HG02759 (cell line): Measurements from ENCODE around the gene MOSPD3.
A peak's percentile ranks its signal among the peaks of the same experiment; 100 is the strongest.

Source experiments
- ATAC-seq: cut with Tn5 transposase; IDR thresholded peaks from one replicate; pipeline ENCODE4 v1.9.1; 2021; ENCODE audit warnings: mild to moderate bottlenecking, moderate library complexity; ENCODE audit not compliant: unreplicated experiment

The MOSPD3 gene

GRCh38 chr7:100575206-100575631, 37.1 kb upstream of the MOSPD3 start:
- no peak for ATAC-seq

GRCh38 chr7:100575746-100576383, 36.5 kb upstream of the MOSPD3 start:
- no peak for ATAC-seq

GRCh38 chr7:100576384-100576993, 35.9 kb upstream of the MOSPD3 start:
- no peak for ATAC-seq

- no peak for ATAC-seq
Observed at GRCh38 chr7:100577103-100577502, 35.2 kb upstream of the MOSPD3 start.

GRCh38 chr7:100577507-100577906, 34.8 kb upstream of the MOSPD3 start:
- no peak for ATAC-seq

GRCh38 chr7:100578246-100579183, 33.8 kb upstream of the MOSPD3 start:
- no peak for ATAC-seq

- no peak for ATAC-seq
Observed at GRCh38 chr7:100580466-100581283, 31.7 kb upstream of the MOSPD3 start.

- no peak for ATAC-seq
Observed at GRCh38 chr7:100582041-100582579, 30.2 kb upstream of the MOSPD3 start.

GRCh38 chr7:100582650-100583049, 29.7 kb upstream of the MOSPD3 start:
- no peak for ATAC-seq

- no peak for ATAC-seq
Observed at GRCh38 chr7:100583132-100584053, 28.9 kb upstream of the MOSPD3 start.

GRCh38 chr7:100584054-100584682, 28.2 kb upstream of the MOSPD3 start:
- no peak for ATAC-seq

- no peak for ATAC-seq
Observed at GRCh38 chr7:100584683-100585510, 27.4 kb upstream of the MOSPD3 start.

GRCh38 chr7:100585511-100586265, 26.7 kb upstream of the MOSPD3 start, which contains the start of gene LRCH4:
Gene LRCH4 (minus strand): TSS chr7:100586129. CDS start chr7:100586100, 29 bp downstream.
- ATAC-seq, result peak; percentile 25

- ATAC-seq, result peak; percentile 86
Observed at GRCh38 chr7:100586266-100587025, 25.9 kb upstream of the MOSPD3 start, which contains the start of gene FBXO24. Gene FBXO24 (plus strand): TSS chr7:100586328. CDS start chr7:100586626, 298 bp downstream.

GRCh38 chr7:100588438-100588837, 23.9 kb upstream of the MOSPD3 start:
- ATAC-seq, result no peak

GRCh38 chr7:100589341-100589947, 22.9 kb upstream of the MOSPD3 start:
- no peak for ATAC-seq
